Mucosa of stomach (tissue), 1 donor: ENCODE results near the gene POLR2E.

ENCODE experiments used
- H3K27me3 ChIP-seq: one replicate; pipeline ENCODE4 v1.7.0; 2013; ENCODE audit warnings: mild to moderate bottlenecking, low read length; ENCODE audit not compliant: control insufficient read depth, insufficient read depth
- H3K36me3 ChIP-seq: one replicate; pipeline ENCODE4 v1.7.0; 2013; ENCODE audit warnings: low read length; ENCODE audit not compliant: control insufficient read depth, insufficient read depth
- H3K4me1 ChIP-seq: one replicate; pipeline ENCODE4 v1.7.0; 2013; ENCODE audit warnings: mild to moderate bottlenecking, low read length; ENCODE audit not compliant: control insufficient read depth, insufficient read depth
- H3K4me3 ChIP-seq: one replicate; pipeline ENCODE4 v1.7.0; 2013; ENCODE audit warnings: low read length
- H3K9ac ChIP-seq: one replicate; pipeline ENCODE4 v1.7.0; 2013; ENCODE audit warnings: mild to moderate bottlenecking, low read length, moderate library complexity
- H3K9me3 ChIP-seq: one replicate; pipeline ENCODE4 v1.7.0; 2013; ENCODE audit warnings: mild to moderate bottlenecking, low read length, moderate library complexity; ENCODE audit not compliant: control insufficient read depth
- donor health status: Pancreatic carcinoma.

Gene POLR2E

GRCh38 chr19:1055028-1055425 is 40.1 kb downstream of the POLR2E start:
- Histone ChIP-seq H3K9me3 (peaks cover 3% of the 10 kb centered on the region), H3K4me3 (no peak overlapping the region), H3K36me3 (no peaks in the 10 kb centered on the region), H3K4me1 (no peaks in the 10 kb centered on the region), H3K27me3 (no peaks in the 10 kb centered on the region), H3K9ac (no peak overlapping the region)

- H3K4me1 ChIP-seq = no peaks in the 10 kb centered on the region
- H3K36me3 ChIP-seq = no peaks in the 10 kb centered on the region
- no peaks in the 10 kb centered on the region for H3K27me3 ChIP-seq
- H3K9ac ChIP-seq = no peak overlapping the region
- no peak overlapping the region for H3K4me3 ChIP-seq
- H3K9me3 ChIP-seq = peaks cover 3% of the 10 kb centered on the region
These were observed 40.8 kb downstream of the POLR2E start for GRCh38 chr19:1054102-1055027.

GRCh38 chr19:1053176-1054101 is 41.7 kb downstream of the POLR2E start:
- no peak overlapping the region for H3K4me3 ChIP-seq
- no peak overlapping the region for H3K9ac ChIP-seq
- no peaks in the 10 kb centered on the region for H3K36me3 ChIP-seq
- H3K4me1 ChIP-seq = no peaks in the 10 kb centered on the region
- no peaks in the 10 kb centered on the region for H3K27me3 ChIP-seq
- H3K9me3 ChIP-seq = peaks cover 2% of the 10 kb centered on the region

GRCh38 chr19:1052349-1052975 is 42.7 kb downstream of the POLR2E start:
- Histone ChIP-seq H3K36me3 (no peaks in the 10 kb centered on the region), H3K27me3 (no peaks in the 10 kb centered on the region), H3K4me3 (no peak overlapping the region), H3K4me1 (peaks cover 3% of the 10 kb centered on the region), H3K9ac (no peak overlapping the region), H3K9me3 (no peaks in the 10 kb centered on the region)

GRCh38 chr19:1051791-1052190 is 43.4 kb downstream of the POLR2E start:
- Histone ChIP-seq H3K27me3 (no peaks in the 10 kb centered on the region), H3K9ac (no peak overlapping the region), H3K9me3 (no peaks in the 10 kb centered on the region), H3K36me3 (no peaks in the 10 kb centered on the region), H3K4me1 (peaks cover 3% of the 10 kb centered on the region), H3K4me3 (no peak overlapping the region)

GRCh38 chr19:1050989-1051788 is 44.0 kb downstream of the POLR2E start:
- Histone ChIP-seq H3K4me1 (peaks cover 3% of the 10 kb centered on the region), H3K9ac (no peak overlapping the region), H3K4me3 (no peak overlapping the region), H3K27me3 (no peaks in the 10 kb centered on the region), H3K36me3 (no peaks in the 10 kb centered on the region), H3K9me3 (no peaks in the 10 kb centered on the region)

GRCh38 chr19:1049800-1050199 is 45.4 kb downstream of the POLR2E start:
- Histone ChIP-seq H3K9me3 (no peaks in the 10 kb centered on the region), H3K4me1 (peaks cover 3% of the 10 kb centered on the region), H3K9ac (no peak overlapping the region), H3K36me3 (no peaks in the 10 kb centered on the region), H3K4me3 (no peak overlapping the region), H3K27me3 (no peaks in the 10 kb centered on the region)

- H3K9ac ChIP-seq = no peak overlapping the region
- peaks cover 3% of the 10 kb centered on the region for H3K4me1 ChIP-seq
- H3K36me3 ChIP-seq = no peaks in the 10 kb centered on the region
- H3K4me3 ChIP-seq = no peak overlapping the region
- H3K9me3 ChIP-seq = no peaks in the 10 kb centered on the region
- no peaks in the 10 kb centered on the region for H3K27me3 ChIP-seq
These were observed 46.1 kb downstream of the POLR2E start for GRCh38 chr19:1049106-1049505.

GRCh38 chr19:1047696-1048147 is 47.5 kb downstream of the POLR2E start:
- Histone ChIP-seq H3K9ac (no peak overlapping the region), H3K36me3 (no peaks in the 10 kb centered on the region), H3K4me3 (no peak overlapping the region), H3K4me1 (peaks cover 3% of the 10 kb centered on the region), H3K27me3 (no peaks in the 10 kb centered on the region), H3K9me3 (no peaks in the 10 kb centered on the region)

GRCh38 chr19:1046836-1047695 is 48.1 kb downstream of the POLR2E start:
- H3K36me3 ChIP-seq = no peaks in the 10 kb centered on the region
- H3K4me3 ChIP-seq = no peak overlapping the region
- no peaks in the 10 kb centered on the region for H3K9me3 ChIP-seq
- no peak overlapping the region for H3K9ac ChIP-seq
- peaks cover 3% of the 10 kb centered on the region for H3K4me1 ChIP-seq
- H3K27me3 ChIP-seq = peaks cover under 1% of the 10 kb centered on the region
